Caco-2 (cell line): Measurements from ENCODE around the gene STK32B. TPM values are rescaled to one million over a fixed set of nuclear protein-coding genes. Genes with fewer than 3 reads are reported as not detected.
"Not testable (repeated sequence)": the region's sequence is repeated elsewhere in the genome, so short reads cannot be mapped to it uniquely, and the experiment has no call there.

Experiments used
- BruUV-seq: library from RNA; stranded (reverse); fragments of 400-500 nt; replicated peaks from 2 replicates; lab custom pipeline; 2021; lab: Mats Ljungman, UMichigan
- CTCF ChIA-PET: fragments of 300-600 bp; sonication (Branson Sonifier 250); formaldehyde crosslinking; loops from one replicate; lab custom pipeline; 2022; ENCODE audit warnings: antibody characterized with exemption; lab: Charles Lee
- POLR2A ChIA-PET: fragments of 300-600 bp; sonication (Branson Sonifier 250); formaldehyde crosslinking; loops from one replicate; lab custom pipeline; 2022; ENCODE audit warnings: antibody characterized with exemption; lab: Charles Lee
- DNase-seq, 2 experiments: peaks; one replicate each; pipeline versions ENCODE4 v3.0.0 to v3.0.0-alpha.2; 2020 to 2022
- H3K27me3 ChIP-seq: replicated peaks from 2 replicates; pipeline ENCODE4 v1.6.0; 2011; ENCODE audit warnings: low read length; ENCODE audit not compliant: control insufficient read depth, insufficient read depth
- H3K36me3 ChIP-seq: 2 replicates; pipeline ENCODE4 v1.5.1; 2011; ENCODE audit warnings: low read length; ENCODE audit not compliant: control insufficient read depth, insufficient read depth
- H3K4me1 ChIP-seq: fragments of 250-450 bp; sonication (Bioruptor Pico); 2 replicates; pipeline ENCODE4 v1.5.1; 2020; ENCODE audit warnings: mild to moderate bottlenecking
- H3K4me3 ChIP-seq: 2 replicates; pipeline ENCODE4 v1.5.1; 2011; ENCODE audit warnings: low read depth, mild to moderate bottlenecking, control low read depth, low read length
- H3K9me3 ChIP-seq: fragments of 250-450 bp; sonication (Bioruptor Pico); 2 replicates; pipeline ENCODE4 v1.5.1; 2020; ENCODE audit warnings: mild to moderate bottlenecking, moderate library complexity
- H3K27ac Mint-ChIP-seq: one replicate; pipeline ENCODE4 v1.8.0; 2022; ENCODE audit warnings: mixed read lengths; ENCODE audit not compliant: unreplicated experiment
- H3K27me3 Mint-ChIP-seq: one replicate; pipeline ENCODE4 v1.8.0; 2022; ENCODE audit warnings: mixed read lengths; ENCODE audit not compliant: insufficient read depth, unreplicated experiment
- H3K36me3 Mint-ChIP-seq: one replicate; pipeline ENCODE4 v1.8.0; 2022; ENCODE audit warnings: mild to moderate bottlenecking, mixed read lengths; ENCODE audit not compliant: insufficient read depth, unreplicated experiment
- H3K4me1 Mint-ChIP-seq: one replicate; pipeline ENCODE4 v1.8.0; 2022; ENCODE audit warnings: low read depth, mixed read lengths; ENCODE audit not compliant: unreplicated experiment
- H3K4me3 Mint-ChIP-seq: one replicate; pipeline ENCODE4 v1.8.0; 2022; ENCODE audit warnings: mild to moderate bottlenecking, moderate library complexity, mixed read lengths; ENCODE audit not compliant: unreplicated experiment
- H3K9me3 Mint-ChIP-seq: one replicate; pipeline ENCODE4 v1.8.0; 2022; ENCODE audit warnings: mixed read lengths; ENCODE audit not compliant: unreplicated experiment
- intact Hi-C: fragments of 100-400 bp; cut with micrococcal nuclease; formaldehyde crosslinking; loops from one replicate; pipeline ENCODE4 v1.10.0; 2022; ENCODE audit not compliant: unreplicated experiment
- total RNA-seq: library from RNA; stranded (reverse); gene quantifications from 2 replicates; pipeline ENCODE4 v1.2.3, GENCODE V29; 2022
- TF ChIP-seq, protein P1 (sequence below), 2 experiments: fragments of 200-600 bp in 1 of 2; IDR thresholded peaks; 1 replicate in 1 of 2; 2 replicates in 1 of 2; pipeline versions ENCODE4 v1.5.1 to v1.8.0; 2011 to 2022; ENCODE audit warnings: antibody characterized with exemption in 1 of 2, control low read depth in 1 of 2, inconsistent platforms in 1 of 2, low read depth in 1 of 2, low read length in 1 of 2, mild to moderate bottlenecking in 1 of 2, moderate library complexity in 1 of 2; ENCODE audit not compliant: insufficient read depth in 1 of 2, severe bottlenecking in 1 of 2, unreplicated experiment in 1 of 2

STK32B gene
- total RNA-seq, 1 experiment from 2014 or later, result 11.2 TPM

DNA sequence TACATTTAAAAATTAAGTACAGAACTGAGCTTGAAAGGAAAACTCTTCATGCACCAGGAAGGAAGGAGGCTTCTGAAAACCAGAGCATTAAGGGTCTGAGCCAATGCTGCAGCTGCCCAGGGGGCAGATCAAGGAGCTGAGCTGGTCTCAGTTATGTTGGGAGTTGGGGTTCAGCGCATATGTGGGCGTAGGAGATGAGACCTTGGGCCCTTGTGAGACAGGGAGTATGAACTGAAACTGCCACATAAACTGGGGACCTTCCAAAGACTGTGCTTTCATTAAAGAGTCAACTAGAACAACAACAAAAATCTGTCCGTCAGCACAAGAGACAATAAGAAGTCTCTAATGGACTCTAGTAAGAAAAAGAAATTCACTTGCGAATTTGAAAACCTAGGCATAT, 226.9 kb downstream of the STK32B start:
- CTCF ChIA-PET, result no interaction called here
- Histone ChIP-seq H3K9me3 (no peaks in the 10 kb centered on the region), H3K4me3 (no peak overlapping the region), H3K4me1 (no peaks in the 10 kb centered on the region), H3K36me3 (no peaks in the 10 kb centered on the region), H3K27me3 (no peaks in the 10 kb centered on the region)
- no peak overlapping the region for H3K27ac Mint-ChIP-seq
- POLR2A ChIA-PET, result no interaction called here
- H3K27me3 Mint-ChIP-seq, result peaks cover 2% of the 10 kb centered on the region
- DNase-seq, result no peak
- no peaks in the 10 kb centered on the region for H3K9me3 Mint-ChIP-seq
- intact Hi-C loops, result no loop called here
- TF ChIP-seq, protein P1, sequence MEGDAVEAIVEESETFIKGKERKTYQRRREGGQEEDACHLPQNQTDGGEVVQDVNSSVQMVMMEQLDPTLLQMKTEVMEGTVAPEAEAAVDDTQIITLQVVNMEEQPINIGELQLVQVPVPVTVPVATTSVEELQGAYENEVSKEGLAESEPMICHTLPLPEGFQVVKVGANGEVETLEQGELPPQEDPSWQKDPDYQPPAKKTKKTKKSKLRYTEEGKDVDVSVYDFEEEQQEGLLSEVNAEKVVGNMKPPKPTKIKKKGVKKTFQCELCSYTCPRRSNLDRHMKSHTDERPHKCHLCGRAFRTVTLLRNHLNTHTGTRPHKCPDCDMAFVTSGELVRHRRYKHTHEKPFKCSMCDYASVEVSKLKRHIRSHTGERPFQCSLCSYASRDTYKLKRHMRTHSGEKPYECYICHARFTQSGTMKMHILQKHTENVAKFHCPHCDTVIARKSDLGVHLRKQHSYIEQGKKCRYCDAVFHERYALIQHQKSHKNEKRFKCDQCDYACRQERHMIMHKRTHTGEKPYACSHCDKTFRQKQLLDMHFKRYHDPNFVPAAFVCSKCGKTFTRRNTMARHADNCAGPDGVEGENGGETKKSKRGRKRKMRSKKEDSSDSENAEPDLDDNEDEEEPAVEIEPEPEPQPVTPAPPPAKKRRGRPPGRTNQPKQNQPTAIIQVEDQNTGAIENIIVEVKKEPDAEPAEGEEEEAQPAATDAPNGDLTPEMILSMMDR (IDR thresholded peaks at IDR 0.05; ENCODE audit: insufficient read depth in 1 of 2, low read depth in 1 of 2, low read length in 1 of 2, severe bottlenecking in 1 of 2, unreplicated experiment in 1 of 2), result no peak
- H3K4me1 Mint-ChIP-seq, result peaks cover 7% of the 10 kb centered on the region
- no peak overlapping the region for H3K4me3 Mint-ChIP-seq
- no peaks in the 10 kb centered on the region for H3K36me3 Mint-ChIP-seq
- no TSS peak for BruUV-seq

DNA sequence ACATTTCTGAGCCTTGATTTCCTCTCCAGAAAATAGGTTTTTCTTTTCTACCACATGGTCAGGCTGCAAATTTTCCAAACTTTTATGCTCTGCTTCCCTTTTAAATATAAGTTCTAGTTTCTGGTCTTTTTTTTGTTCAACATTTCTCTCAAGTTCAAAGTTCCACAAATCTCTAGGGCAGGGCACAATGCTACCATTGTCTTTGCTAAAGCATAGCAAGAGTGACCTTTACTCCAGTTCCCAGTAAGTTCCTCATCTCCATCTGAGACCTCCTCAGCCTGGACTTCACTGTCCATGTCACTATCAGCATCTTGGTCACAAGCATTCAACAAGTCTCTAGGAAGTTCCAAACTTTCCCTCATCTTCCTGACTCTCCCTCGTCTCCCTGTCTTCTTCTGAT, 228.8 kb downstream of the STK32B start:
- H3K4me3 ChIP-seq, H3K9me3 ChIP-seq, H3K27ac Mint-ChIP-seq, H3K4me1 Mint-ChIP-seq, H3K36me3 ChIP-seq, H3K27me3 Mint-ChIP-seq, H3K4me1 ChIP-seq, intact Hi-C loops, DNase-seq, H3K4me3 Mint-ChIP-seq, H3K9me3 Mint-ChIP-seq, POLR2A ChIA-PET, CTCF ChIA-PET, BruUV-seq, H3K36me3 Mint-ChIP-seq, H3K27me3 ChIP-seq: not testable (repeated sequence)

DNA sequence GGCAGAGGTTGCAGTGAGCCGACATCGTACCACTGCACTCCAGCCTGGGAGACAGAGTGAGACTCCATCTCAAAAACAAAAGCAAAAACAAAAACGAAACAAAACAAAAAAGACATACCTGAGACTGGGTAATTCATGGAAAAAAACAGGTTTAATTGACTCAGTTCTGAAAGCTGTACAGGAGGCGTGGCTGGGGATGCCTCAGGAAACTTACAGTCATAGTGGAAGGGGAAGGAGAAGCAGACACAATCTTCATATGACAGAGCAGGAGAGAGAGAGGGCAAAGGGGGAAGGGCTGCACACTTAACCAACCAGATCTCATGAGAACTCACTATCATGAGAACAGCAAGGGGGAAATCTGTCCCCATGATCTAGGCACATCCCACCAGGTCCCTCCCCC, 229.5 kb downstream of the STK32B start:
- H3K27me3 ChIP-seq, result no peaks in the 10 kb centered on the region
- no peak overlapping the region for H3K27ac Mint-ChIP-seq
- CTCF ChIA-PET, result no interaction called here

More for the DNA sequence above, 229.5 kb downstream of the STK32B start:
- Mint-ChIP-seq H3K9me3 (no peaks in the 10 kb centered on the region), H3K27me3 (peaks cover 2% of the 10 kb centered on the region), H3K36me3 (no peaks in the 10 kb centered on the region), H3K4me3 (no peak overlapping the region), H3K4me1 (peaks cover 7% of the 10 kb centered on the region)
- Histone ChIP-seq H3K36me3 (no peaks in the 10 kb centered on the region), H3K9me3 (no peaks in the 10 kb centered on the region), H3K4me1 (no peaks in the 10 kb centered on the region), H3K4me3 (no peak overlapping the region)
- no TSS peak for BruUV-seq
- TF ChIP-seq, protein P1 (IDR thresholded peaks at IDR 0.05; ENCODE audit: insufficient read depth in 1 of 2, low read depth in 1 of 2, low read length in 1 of 2, severe bottlenecking in 1 of 2, unreplicated experiment in 1 of 2), result no peak
- POLR2A ChIA-PET, result no interaction called here
- intact Hi-C loops, result no loop called here
- DNase-seq, result no peak
